ENCODE data around the gene EVI5L.

The EVI5L gene

DNA sequence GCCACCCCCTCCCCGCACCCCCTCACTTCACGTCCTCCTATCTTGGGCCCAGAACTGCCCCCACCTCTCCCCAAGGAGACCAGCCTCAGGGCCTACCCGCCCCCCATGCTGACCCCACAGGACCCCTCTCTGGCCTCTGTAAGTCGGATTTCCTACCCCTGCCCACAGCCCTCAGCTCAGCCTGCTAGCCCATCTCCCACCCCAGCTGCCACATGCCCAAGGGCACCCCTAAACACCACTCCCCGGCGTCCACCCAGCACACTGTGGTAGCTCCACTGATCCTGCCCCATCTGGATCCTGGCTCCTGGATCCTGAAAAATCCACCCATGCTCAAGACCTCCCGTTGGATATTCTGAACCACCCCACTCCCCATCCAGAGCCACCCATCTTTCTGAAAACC, 805 bp downstream of the EVI5L start:
- Histone ChIP-seq H3K27ac (ENCODE audit: low read depth, low read length) (no peak overlapping the region), H3K4me1 (ENCODE audit: control insufficient read depth in 1 of 2, insufficient read depth in 2 of 2, low read length in 2 of 2) (peaks cover 21 to 31% of the 10 kb centered on the region in 2 donors), H3K36me3 (ENCODE audit: control insufficient read depth in 1 of 2, insufficient read depth in 2 of 2, low read length in 2 of 2) (no peaks in the 10 kb centered on the region), H3K9ac (ENCODE audit: low read depth in 1 of 2, low read length in 2 of 2) (peak overlapping the region in 1 of 2 donors; percentile 18), H3K9me3 (ENCODE audit: control insufficient read depth in 1 of 2, low read length in 2 of 2) (no peaks in the 10 kb centered on the region), H3K4me3 (ENCODE audit: low read depth in 1 of 2, low read length in 2 of 2) (peak overlapping the region; percentile 60 to 66), H3K27me3 (ENCODE audit: control insufficient read depth in 1 of 2, insufficient read depth in 2 of 2, low read length in 2 of 2) (no peaks in the 10 kb centered on the region)

DNA sequence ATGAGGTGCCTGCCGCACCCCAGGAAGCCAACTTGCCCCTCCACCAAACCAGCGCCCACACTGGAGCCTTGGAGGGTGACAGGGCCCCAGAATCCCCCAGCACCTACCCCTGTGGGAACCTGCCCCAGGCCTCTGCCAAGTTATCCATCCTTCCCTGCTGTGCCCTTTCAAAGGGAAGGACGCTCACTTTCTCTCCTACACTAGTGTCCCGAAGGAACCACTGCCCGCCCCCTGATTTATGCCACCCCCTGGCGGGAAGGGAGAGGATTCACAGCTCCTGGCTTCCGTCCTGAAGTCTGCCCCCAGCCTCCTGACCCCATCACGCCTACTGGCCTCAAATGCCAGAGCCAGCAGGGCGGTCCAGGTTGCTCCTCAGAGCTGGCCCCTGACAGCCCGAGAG, 1.4 kb downstream of the EVI5L start:
- Histone ChIP-seq H3K9me3 (ENCODE audit: control insufficient read depth in 1 of 2, low read length in 2 of 2) (no peaks in the 10 kb centered on the region), H3K9ac (ENCODE audit: low read depth in 1 of 2, low read length in 2 of 2) (no peak overlapping the region), H3K36me3 (ENCODE audit: control insufficient read depth in 1 of 2, insufficient read depth in 2 of 2, low read length in 2 of 2) (no peaks in the 10 kb centered on the region), H3K4me3 (ENCODE audit: low read depth in 1 of 2, low read length in 2 of 2) (no peak overlapping the region), H3K27ac (ENCODE audit: low read depth, low read length) (no peak overlapping the region), H3K4me1 (ENCODE audit: control insufficient read depth in 1 of 2, insufficient read depth in 2 of 2, low read length in 2 of 2) (peaks cover 21 to 31% of the 10 kb centered on the region in 2 donors), H3K27me3 (ENCODE audit: control insufficient read depth in 1 of 2, insufficient read depth in 2 of 2, low read length in 2 of 2) (no peaks in the 10 kb centered on the region)

DNA sequence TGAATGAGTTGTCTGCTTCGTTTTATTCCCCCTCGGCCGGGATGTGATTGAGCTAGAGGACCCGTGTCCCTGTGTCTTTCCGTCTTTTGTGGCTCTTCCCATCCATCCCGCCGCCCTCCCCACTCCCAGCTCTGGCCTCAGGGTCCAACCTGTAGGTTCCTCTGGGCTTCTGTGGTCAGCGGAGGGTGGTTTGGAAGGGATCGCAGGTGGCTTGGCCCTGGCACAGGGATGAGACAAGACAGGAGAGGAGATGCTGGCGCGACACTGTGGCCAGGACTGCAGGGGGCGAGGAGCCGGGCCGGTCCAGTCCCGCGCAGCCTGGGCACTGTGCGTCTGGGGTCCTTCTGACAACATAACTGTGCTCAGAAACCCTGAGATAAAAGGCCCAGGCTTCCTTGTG, 2.0 kb downstream of the EVI5L start:
- Histone ChIP-seq H3K9me3 (ENCODE audit: control insufficient read depth in 1 of 2, low read length in 2 of 2) (no peaks in the 10 kb centered on the region), H3K27me3 (ENCODE audit: control insufficient read depth in 1 of 2, insufficient read depth in 2 of 2, low read length in 2 of 2) (no peaks in the 10 kb centered on the region), H3K4me1 (ENCODE audit: control insufficient read depth in 1 of 2, insufficient read depth in 2 of 2, low read length in 2 of 2) (peaks cover 21 to 31% of the 10 kb centered on the region in 2 donors), H3K4me3 (ENCODE audit: low read depth in 1 of 2, low read length in 2 of 2) (no peak overlapping the region), H3K36me3 (ENCODE audit: control insufficient read depth in 1 of 2, insufficient read depth in 2 of 2, low read length in 2 of 2) (no peaks in the 10 kb centered on the region), H3K27ac (ENCODE audit: low read depth, low read length) (no peak overlapping the region), H3K9ac (ENCODE audit: low read depth in 1 of 2, low read length in 2 of 2) (no peak overlapping the region)

DNA sequence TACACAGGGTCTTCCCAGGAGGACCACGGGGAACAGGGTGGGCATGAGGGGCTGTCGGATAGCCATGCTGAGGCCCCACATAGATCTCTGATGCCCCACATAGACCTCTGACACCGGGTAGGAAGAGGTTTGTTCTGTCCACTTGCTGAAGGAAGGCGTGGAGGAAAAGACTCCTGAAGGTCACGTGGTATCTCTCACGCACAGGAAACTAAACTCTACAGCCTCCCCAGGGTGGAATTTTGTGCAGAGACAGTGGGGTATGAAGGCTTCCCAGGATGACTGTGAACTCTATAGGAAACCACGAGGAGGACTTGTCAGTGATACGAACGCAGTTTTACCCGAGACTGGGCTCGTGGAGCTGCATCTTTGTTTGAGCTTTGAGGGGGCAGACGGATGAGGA, 2.8 kb downstream of the EVI5L start:
- Histone ChIP-seq H3K9me3 (ENCODE audit: control insufficient read depth in 1 of 2, low read length in 2 of 2) (no peaks in the 10 kb centered on the region), H3K4me1 (ENCODE audit: control insufficient read depth in 1 of 2, insufficient read depth in 2 of 2, low read length in 2 of 2) (peaks cover 21 to 31% of the 10 kb centered on the region in 2 donors), H3K9ac (ENCODE audit: low read depth in 1 of 2, low read length in 2 of 2) (peak overlapping the region in 1 of 2 donors; percentile 29), H3K27me3 (ENCODE audit: control insufficient read depth in 1 of 2, insufficient read depth in 2 of 2, low read length in 2 of 2) (no peaks in the 10 kb centered on the region), H3K4me3 (ENCODE audit: low read depth in 1 of 2, low read length in 2 of 2) (no peak overlapping the region), H3K27ac (ENCODE audit: low read depth, low read length) (no peak overlapping the region), H3K36me3 (ENCODE audit: control insufficient read depth in 1 of 2, insufficient read depth in 2 of 2, low read length in 2 of 2) (no peaks in the 10 kb centered on the region)

DNA sequence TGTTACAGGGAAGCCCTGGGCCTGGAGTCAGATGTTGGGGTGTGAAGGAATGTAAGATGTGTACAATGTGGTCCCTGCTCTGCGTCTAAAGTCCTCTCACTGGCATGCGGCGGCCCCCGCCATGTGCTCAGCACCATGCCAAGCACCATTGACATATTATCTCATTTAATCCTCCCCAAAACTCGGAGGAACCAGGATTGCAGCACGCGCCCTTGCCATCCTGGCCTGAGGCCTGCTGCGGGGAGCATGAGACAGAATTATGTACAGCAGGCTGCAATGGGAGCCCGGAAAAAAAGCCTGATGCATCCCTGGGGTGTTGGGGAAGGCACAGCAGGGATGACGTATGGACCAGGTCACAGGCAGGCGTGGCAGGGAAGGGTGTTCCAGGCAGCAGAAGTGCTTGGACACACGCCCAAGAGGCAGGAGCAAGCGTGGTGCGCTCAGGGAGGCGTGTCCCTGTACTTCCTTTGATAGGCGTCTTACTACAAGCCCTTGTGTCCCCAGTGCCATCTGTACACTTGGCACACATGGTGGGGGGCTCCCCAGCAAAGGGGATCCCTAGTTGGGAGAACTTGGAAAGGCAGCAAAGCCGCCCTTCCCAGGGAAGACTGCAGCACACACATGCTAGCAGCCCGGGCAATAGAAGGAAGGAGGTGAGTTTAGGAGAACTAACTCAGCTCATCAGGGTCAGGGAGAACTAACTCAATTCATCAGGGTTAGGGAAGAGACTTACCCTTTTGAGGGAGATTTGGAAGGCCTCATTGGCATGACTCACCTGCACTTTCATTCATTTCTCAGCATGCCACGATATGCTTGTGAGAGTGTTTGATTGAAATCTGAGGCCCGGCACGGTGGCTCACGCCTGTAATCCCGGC, 3.4 kb downstream of the EVI5L start:
- Histone ChIP-seq H3K36me3 (ENCODE audit: control insufficient read depth in 1 of 2, insufficient read depth in 2 of 2, low read length in 2 of 2) (no peaks in the 10 kb centered on the region), H3K9me3 (ENCODE audit: control insufficient read depth in 1 of 2, low read length in 2 of 2) (no peaks in the 10 kb centered on the region), H3K27ac (ENCODE audit: low read depth, low read length) (no peak overlapping the region), H3K9ac (ENCODE audit: low read depth in 1 of 2, low read length in 2 of 2) (peak overlapping the region; percentile 4 to 29), H3K4me1 (ENCODE audit: control insufficient read depth in 1 of 2, insufficient read depth in 2 of 2, low read length in 2 of 2) (peaks cover 21 to 31% of the 10 kb centered on the region in 2 donors), H3K4me3 (ENCODE audit: low read depth in 1 of 2, low read length in 2 of 2) (peak overlapping the region in 1 of 2 donors; percentile 13), H3K27me3 (ENCODE audit: control insufficient read depth in 1 of 2, insufficient read depth in 2 of 2, low read length in 2 of 2) (no peaks in the 10 kb centered on the region)

DNA sequence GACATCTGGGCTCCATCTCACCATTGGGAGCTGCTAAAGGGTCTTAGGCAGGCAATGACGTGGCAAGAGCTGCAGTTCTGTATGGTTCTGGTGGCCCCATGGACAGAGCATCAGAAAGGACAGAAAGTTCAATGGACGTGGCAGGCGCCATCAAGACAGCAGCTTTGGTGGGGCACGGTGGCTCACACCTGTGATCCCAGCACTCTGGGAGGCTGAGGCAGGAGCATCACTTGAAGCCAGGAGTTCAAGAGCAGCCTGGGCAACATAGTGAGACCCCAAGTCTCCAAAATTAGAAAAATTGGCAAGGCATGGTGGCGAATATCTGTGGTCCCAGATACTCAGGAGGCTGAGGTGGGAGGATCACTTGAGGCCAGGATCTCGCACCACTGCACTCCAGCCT, 9.5 kb downstream of the EVI5L start:
- Histone ChIP-seq H3K27ac (ENCODE audit: low read depth, low read length) (no peak overlapping the region), H3K27me3 (ENCODE audit: control insufficient read depth in 1 of 2, insufficient read depth in 2 of 2, low read length in 2 of 2) (no peaks in the 10 kb centered on the region), H3K36me3 (ENCODE audit: control insufficient read depth in 1 of 2, insufficient read depth in 2 of 2, low read length in 2 of 2) (no peaks in the 10 kb centered on the region), H3K9ac (ENCODE audit: low read depth in 1 of 2, low read length in 2 of 2) (no peak overlapping the region), H3K4me1 (ENCODE audit: control insufficient read depth in 1 of 2, insufficient read depth in 2 of 2, low read length in 2 of 2) (no peaks in the 10 kb centered on the region), H3K9me3 (ENCODE audit: control insufficient read depth in 1 of 2, low read length in 2 of 2) (no peaks in the 10 kb centered on the region), H3K4me3 (ENCODE audit: low read depth in 1 of 2, low read length in 2 of 2) (no peak overlapping the region)

DNA sequence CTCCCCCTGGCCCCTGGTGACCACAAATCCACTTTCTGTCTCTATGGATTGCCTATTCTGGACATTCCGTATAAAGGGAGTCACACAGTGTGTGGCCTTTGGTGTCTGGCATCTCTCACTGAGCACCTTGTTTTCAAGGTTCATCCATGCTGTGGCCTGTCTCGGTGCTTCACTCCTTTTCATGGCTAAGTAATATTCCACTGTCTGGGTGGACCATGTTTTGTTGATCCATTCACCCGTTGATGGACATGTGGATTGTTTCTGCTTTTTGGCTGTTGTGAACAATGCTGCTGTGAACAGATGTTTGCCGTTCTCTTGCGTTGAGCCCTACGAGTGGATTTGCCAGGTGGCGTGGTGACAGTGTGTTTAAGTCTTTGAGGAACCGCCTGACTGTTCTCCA, 10.6 kb downstream of the EVI5L start:
- H3K4me1 ChIP-seq (ENCODE audit: control insufficient read depth in 1 of 2, insufficient read depth in 2 of 2, low read length in 2 of 2): no peaks in the 10 kb centered on the region
- no peaks in the 10 kb centered on the region for H3K36me3 ChIP-seq (ENCODE audit: control insufficient read depth in 1 of 2, insufficient read depth in 2 of 2, low read length in 2 of 2)
- no peaks in the 10 kb centered on the region for H3K27me3 ChIP-seq (ENCODE audit: control insufficient read depth in 1 of 2, insufficient read depth in 2 of 2, low read length in 2 of 2)
- no peaks in the 10 kb centered on the region for H3K9me3 ChIP-seq (ENCODE audit: control insufficient read depth in 1 of 2, low read length in 2 of 2)
- no peak overlapping the region for H3K9ac ChIP-seq (ENCODE audit: low read depth in 1 of 2, low read length in 2 of 2)
- H3K27ac ChIP-seq (ENCODE audit: low read depth, low read length): no peak overlapping the region
- H3K4me3 ChIP-seq (ENCODE audit: low read depth in 1 of 2, low read length in 2 of 2): no peak overlapping the region

DNA sequence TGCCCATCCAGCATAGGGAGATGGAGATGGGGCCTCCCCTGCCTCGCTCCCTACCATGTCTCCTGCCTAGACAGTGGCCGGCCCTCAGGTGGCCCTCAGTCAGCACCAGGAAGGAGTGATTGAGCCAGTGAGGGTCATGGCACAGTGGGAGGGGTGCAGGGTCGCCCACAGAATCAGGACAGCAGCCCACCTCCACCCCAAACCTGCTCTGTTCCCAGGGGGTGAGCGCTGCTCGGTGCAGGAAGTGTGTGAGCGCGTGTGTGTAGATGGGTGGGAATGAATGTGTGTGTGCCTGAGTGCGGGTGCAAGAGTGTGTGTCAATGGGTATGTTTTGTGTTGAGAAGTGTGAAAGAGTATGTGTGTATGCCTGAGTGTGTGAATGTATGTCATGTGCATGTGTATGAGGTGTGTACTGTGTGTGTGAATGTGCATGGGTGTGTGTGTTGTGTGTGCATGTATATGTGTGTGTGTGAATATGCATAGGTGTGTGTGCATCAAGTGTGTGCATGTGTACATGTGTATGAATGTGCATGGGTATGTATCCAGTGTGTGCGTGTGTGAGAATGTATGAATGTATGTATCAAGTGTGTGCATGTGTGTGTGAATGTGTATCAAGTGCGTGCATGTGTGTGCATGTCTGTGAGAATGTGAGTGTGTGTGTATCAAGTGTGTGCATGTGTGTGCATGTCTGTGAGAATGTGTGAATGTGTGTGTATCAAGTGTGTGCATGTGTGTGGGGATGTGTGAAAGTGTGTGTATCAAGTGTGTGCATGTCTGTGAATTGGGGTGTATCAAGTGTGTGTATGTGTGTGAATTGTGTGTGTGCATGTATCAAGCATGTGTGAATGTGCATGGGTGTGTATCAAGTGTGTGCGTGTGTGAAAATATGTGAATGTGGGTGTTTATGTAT, 12.0 kb downstream of the EVI5L start:
- no peaks in the 10 kb centered on the region for H3K27me3 ChIP-seq (ENCODE audit: control insufficient read depth in 1 of 2, insufficient read depth in 2 of 2, low read length in 2 of 2)
- H3K36me3 ChIP-seq (ENCODE audit: control insufficient read depth in 1 of 2, insufficient read depth in 2 of 2, low read length in 2 of 2): no peaks in the 10 kb centered on the region
- no peak overlapping the region for H3K9ac ChIP-seq (ENCODE audit: low read depth in 1 of 2, low read length in 2 of 2)
- no peak overlapping the region for H3K27ac ChIP-seq (ENCODE audit: low read depth, low read length)
- no peaks in the 10 kb centered on the region for H3K9me3 ChIP-seq (ENCODE audit: control insufficient read depth in 1 of 2, low read length in 2 of 2)
- H3K4me3 ChIP-seq (ENCODE audit: low read depth in 1 of 2, low read length in 2 of 2): no peak overlapping the region
- H3K4me1 ChIP-seq (ENCODE audit: control insufficient read depth in 1 of 2, insufficient read depth in 2 of 2, low read length in 2 of 2): no peaks in the 10 kb centered on the region

DNA sequence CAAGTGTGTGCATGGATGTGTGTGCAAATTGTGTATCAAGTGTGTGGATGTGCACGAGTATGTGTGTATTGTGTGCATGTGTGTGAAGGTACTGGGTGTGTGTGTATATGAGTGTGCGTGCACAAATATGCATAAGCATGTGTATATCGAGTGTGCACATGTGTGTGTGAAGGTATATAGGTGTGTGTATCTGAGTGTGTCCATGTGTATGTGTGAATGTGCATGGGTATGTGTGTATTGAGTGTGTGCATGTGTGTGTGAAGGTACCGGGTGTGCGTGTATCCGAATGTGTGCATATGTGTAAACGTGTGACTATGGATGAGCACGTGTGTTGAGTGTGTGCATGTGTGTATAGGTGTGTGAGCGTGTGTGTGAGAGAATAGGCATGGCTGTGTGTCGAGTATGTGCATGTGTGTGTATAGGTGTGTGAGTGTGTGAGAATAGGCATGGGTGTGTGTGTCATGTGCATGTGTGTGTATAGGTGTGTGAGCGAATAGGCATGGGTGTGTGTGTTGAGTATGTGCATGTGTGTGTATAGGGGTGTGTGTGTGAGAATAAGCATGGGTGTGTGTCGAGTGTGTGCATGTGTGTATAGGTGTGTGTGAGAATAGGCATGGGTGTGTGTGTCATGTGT, 12.8 kb downstream of the EVI5L start:
- H3K9ac ChIP-seq (ENCODE audit: low read depth in 1 of 2, low read length in 2 of 2): no peak overlapping the region
- no peak overlapping the region for H3K4me3 ChIP-seq (ENCODE audit: low read depth in 1 of 2, low read length in 2 of 2)
- no peaks in the 10 kb centered on the region for H3K4me1 ChIP-seq (ENCODE audit: control insufficient read depth in 1 of 2, insufficient read depth in 2 of 2, low read length in 2 of 2)
- H3K27ac ChIP-seq (ENCODE audit: low read depth, low read length): no peak overlapping the region
- no peaks in the 10 kb centered on the region for H3K27me3 ChIP-seq (ENCODE audit: control insufficient read depth in 1 of 2, insufficient read depth in 2 of 2, low read length in 2 of 2)
- no peaks in the 10 kb centered on the region for H3K9me3 ChIP-seq (ENCODE audit: control insufficient read depth in 1 of 2, low read length in 2 of 2)
- H3K36me3 ChIP-seq (ENCODE audit: control insufficient read depth in 1 of 2, insufficient read depth in 2 of 2, low read length in 2 of 2): no peaks in the 10 kb centered on the region

DNA sequence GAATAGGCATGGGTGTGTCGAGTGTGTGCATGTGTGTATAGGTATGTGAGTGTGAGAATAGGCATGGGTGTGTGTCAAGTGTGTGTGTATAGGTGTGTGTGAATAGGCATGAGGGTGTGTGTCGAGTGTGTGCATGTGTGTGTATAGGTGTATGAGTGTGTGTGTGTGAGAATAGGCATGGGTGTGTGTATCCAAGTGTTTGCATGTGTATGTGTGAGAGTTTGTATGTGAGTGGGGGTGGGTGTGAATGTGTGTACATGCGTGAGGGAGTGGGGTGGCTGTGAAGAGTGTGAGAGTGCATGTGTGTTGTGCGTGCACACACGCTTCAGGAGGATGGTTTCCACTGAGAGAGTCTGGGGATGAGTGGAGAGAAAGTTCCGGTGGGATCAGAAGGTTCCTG, 13.5 kb downstream of the EVI5L start:
- Histone ChIP-seq H3K4me1 (ENCODE audit: control insufficient read depth in 1 of 2, insufficient read depth in 2 of 2, low read length in 2 of 2) (no peaks in the 10 kb centered on the region), H3K9ac (ENCODE audit: low read depth in 1 of 2, low read length in 2 of 2) (no peak overlapping the region), H3K27me3 (ENCODE audit: control insufficient read depth in 1 of 2, insufficient read depth in 2 of 2, low read length in 2 of 2) (no peaks in the 10 kb centered on the region), H3K4me3 (ENCODE audit: low read depth in 1 of 2, low read length in 2 of 2) (no peak overlapping the region), H3K36me3 (ENCODE audit: control insufficient read depth in 1 of 2, insufficient read depth in 2 of 2, low read length in 2 of 2) (no peaks in the 10 kb centered on the region), H3K27ac (ENCODE audit: low read depth, low read length) (no peak overlapping the region), H3K9me3 (ENCODE audit: control insufficient read depth in 1 of 2, low read length in 2 of 2) (no peaks in the 10 kb centered on the region)
